GM23338 (cell line): ENCODE measurements around the gene DACT2. TPM values are rescaled to one million over a fixed set of nuclear protein-coding genes. Genes with fewer than 3 reads are reported as not detected.

Source experiments
- ATAC-seq: fragments of 200-7000 bp; cut with Tn5 transposase; 3 replicates; pipeline ENCODE4 v1.9.1; 2020
- DNase-seq: peaks from one replicate; pipeline ENCODE4 v3.0.0-alpha.2; 2015; ENCODE audit warnings: low spot score
- H2AFZ ChIP-seq: fragments of 200-600 bp; sonication (generic); 2 replicates; pipeline ENCODE4 v1.8.0; 2016; ENCODE audit warnings: antibody characterized with exemption, mild to moderate bottlenecking, moderate library complexity
- H3F3A ChIP-seq: fragments of 200-600 bp; sonication (generic); replicated peaks from 2 replicates; pipeline ENCODE4 v1.8.0; 2017; ENCODE audit warnings: antibody characterized with exemption, mixed run types, low read depth
- H3K27ac ChIP-seq: fragments of 200-600 bp; sonication (generic); 2 replicates; pipeline ENCODE4 v1.6.1; 2016; ENCODE audit warnings: low read depth
- H3K27me3 ChIP-seq: fragments of 200-600 bp; sonication (generic); 2 replicates; pipeline ENCODE4 v1.8.0; 2016; ENCODE audit warnings: mild to moderate bottlenecking, mixed run types, moderate library complexity; ENCODE audit not compliant: insufficient read depth
- H3K36me3 ChIP-seq: fragments of 200-600 bp; sonication (generic); 2 replicates; pipeline ENCODE4 v1.8.0; 2016; ENCODE audit warnings: mild to moderate bottlenecking; ENCODE audit not compliant: insufficient read depth
- H3K4me1 ChIP-seq: fragments of 200-600 bp; sonication (generic); 2 replicates; pipeline ENCODE4 v1.8.0; 2016; ENCODE audit warnings: mild to moderate bottlenecking, moderate library complexity; ENCODE audit not compliant: insufficient read depth
- H3K4me2 ChIP-seq: fragments of 200-600 bp; sonication (generic); 2 replicates; pipeline ENCODE4 v1.7.1; 2017; ENCODE audit warnings: mixed run types
- H3K4me3 ChIP-seq: fragments of 200-600 bp; sonication (generic); 2 replicates; pipeline ENCODE4 v1.6.1; 2016; ENCODE audit warnings: mixed run types
- H3K79me2 ChIP-seq: fragments of 200-600 bp; sonication (generic); replicated peaks from 2 replicates; pipeline ENCODE4 v1.8.0; 2017; ENCODE audit warnings: mild to moderate bottlenecking; ENCODE audit not compliant: insufficient read depth
- H3K9me2 ChIP-seq: fragments of 200-600 bp; sonication (generic); 2 replicates; pipeline ENCODE4 v1.8.0; 2017; ENCODE audit not compliant: insufficient read depth
- H4K20me1 ChIP-seq: fragments of 200-600 bp; sonication (generic); replicated peaks from 2 replicates; pipeline ENCODE4 v1.8.0; 2017; ENCODE audit warnings: mild to moderate bottlenecking; ENCODE audit not compliant: insufficient read depth
- H3K27ac Mint-ChIP-seq: 2 replicates; pipeline ENCODE4 v1.8.0; 2020; ENCODE audit warnings: inconsistent platforms, mild to moderate bottlenecking, moderate library complexity, mixed read lengths
- H3K27me3 Mint-ChIP-seq: 3 replicates; pipeline ENCODE4 v1.8.0; 2022; ENCODE audit warnings: low read depth, mild to moderate bottlenecking, moderate library complexity, mixed read lengths, inconsistent platforms; ENCODE audit not compliant: insufficient read depth, poor library complexity
- H3K36me3 Mint-ChIP-seq: 3 replicates; pipeline ENCODE4 v1.8.0; 2021; ENCODE audit warnings: low read depth, mild to moderate bottlenecking, inconsistent platforms, moderate library complexity, mixed read lengths
- H3K4me1 Mint-ChIP-seq: 3 replicates; pipeline ENCODE4 v1.8.0; 2020; ENCODE audit warnings: mild to moderate bottlenecking, inconsistent platforms, mixed read lengths
- H3K4me3 Mint-ChIP-seq: 3 replicates; pipeline ENCODE4 v1.8.0; 2021; ENCODE audit warnings: moderate library complexity, mild to moderate bottlenecking, inconsistent platforms, mixed read lengths
- H3K9me3 Mint-ChIP-seq: 3 replicates; pipeline ENCODE4 v1.8.0; 2020; ENCODE audit warnings: moderate library complexity, mild to moderate bottlenecking, inconsistent platforms, mixed read lengths
- EZH2phosphoT487 ChIP-seq: fragments of 200-600 bp; sonication (generic); IDR thresholded peaks from one replicate; pipeline ENCODE4 v1.8.1; 2018; ENCODE audit warnings: antibody characterized with exemption; ENCODE audit not compliant: unreplicated experiment
- JUNB ChIP-seq: IDR thresholded peaks from one replicate; pipeline ENCODE4 v1.6.1; 2016; ENCODE audit warnings: antibody characterized with exemption; ENCODE audit not compliant: unreplicated experiment
- POLR2AphosphoS5 ChIP-seq: IDR thresholded peaks from 2 replicates; pipeline ENCODE4 v1.6.1; 2016; ENCODE audit warnings: antibody characterized with exemption, low read depth
- STAT1 ChIP-seq: IDR thresholded peaks from one replicate; pipeline ENCODE4 v1.6.1; 2016; ENCODE audit warnings: antibody characterized with exemption; ENCODE audit not compliant: unreplicated experiment
- ZNF114 ChIP-seq: fragments of 250-450 bp; sonication (Bioruptor Pico); IDR thresholded peaks from 2 replicates; pipeline ENCODE4 v1.5.0; 2020; ENCODE audit warnings: mild to moderate bottlenecking, moderate library complexity
- polyA plus RNA-seq: library from polyadenylated mRNA; unstranded; fragments of >200 nt; fragmentation: Nextera tagmentation; extraction: Ambion mirVana; gene quantifications from 2 replicates; pipeline ENCODE4 v1.2.1, GENCODE V29; 2016
- total RNA-seq: library from RNA; depleted of rRNA; stranded (reverse); fragments of >200 nt; shearing (Covaris generic); gene quantifications from 2 replicates; pipeline ENCODE4 v1.2.3, GENCODE V29; 2014
- TF ChIP-seq, protein P1 (sequence below): IDR thresholded peaks from one replicate; pipeline ENCODE4 v1.6.1; 2018; ENCODE audit warnings: antibody characterized with exemption; ENCODE audit not compliant: unreplicated experiment
- TF ChIP-seq, protein P2 (sequence below), 2 experiments: fragments of 200-600 bp in 1 of 2; sonication (generic) in 1 of 2; conservative IDR thresholded peaks; 2 replicates each; pipeline versions ENCODE4 v1.5.1 to v1.6.1; 2016 to 2017; ENCODE audit warnings: antibody characterized with exemption in 2 of 2, low read depth in 2 of 2, mild to moderate bottlenecking in 2 of 2, moderate library complexity in 1 of 2
- TF ChIP-seq, protein P3 (sequence below): IDR thresholded peaks from 2 replicates; pipeline ENCODE4 v1.6.1; 2016; ENCODE audit warnings: antibody characterized with exemption

DACT2 gene
- total and polyA plus RNA-seq, 2 experiments from 2014 or later, result 1.8 to 10.6 TPM

DNA sequence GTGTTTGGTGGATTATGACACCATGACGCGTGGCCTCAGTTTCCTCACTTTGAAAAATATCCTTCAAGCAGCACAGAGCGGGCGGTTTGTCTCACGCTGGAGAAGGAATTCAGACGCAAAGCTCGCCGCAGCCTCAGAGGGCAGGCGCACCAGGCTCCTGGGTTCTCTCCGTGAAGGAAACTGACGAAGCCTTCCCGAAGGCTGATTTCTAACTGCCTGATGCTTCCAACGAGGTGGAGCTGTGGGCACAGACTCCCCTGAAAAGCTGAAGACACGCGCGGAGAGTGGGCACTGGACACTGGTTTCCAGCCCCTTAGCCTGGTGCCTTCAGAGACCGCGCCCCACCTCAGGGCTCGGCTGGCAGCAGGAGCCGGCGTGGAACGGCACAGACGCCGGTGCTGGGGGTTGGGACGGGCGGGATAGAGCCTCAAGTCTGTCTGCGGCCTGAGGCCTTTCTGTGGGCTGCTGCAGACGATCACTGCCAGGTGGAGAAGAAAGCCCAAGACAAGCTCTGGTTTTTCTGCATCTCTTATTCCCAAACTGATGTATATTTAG lies 56.1 kb downstream of the DACT2 start (continued):
- TF ChIP-seq, protein P1, sequence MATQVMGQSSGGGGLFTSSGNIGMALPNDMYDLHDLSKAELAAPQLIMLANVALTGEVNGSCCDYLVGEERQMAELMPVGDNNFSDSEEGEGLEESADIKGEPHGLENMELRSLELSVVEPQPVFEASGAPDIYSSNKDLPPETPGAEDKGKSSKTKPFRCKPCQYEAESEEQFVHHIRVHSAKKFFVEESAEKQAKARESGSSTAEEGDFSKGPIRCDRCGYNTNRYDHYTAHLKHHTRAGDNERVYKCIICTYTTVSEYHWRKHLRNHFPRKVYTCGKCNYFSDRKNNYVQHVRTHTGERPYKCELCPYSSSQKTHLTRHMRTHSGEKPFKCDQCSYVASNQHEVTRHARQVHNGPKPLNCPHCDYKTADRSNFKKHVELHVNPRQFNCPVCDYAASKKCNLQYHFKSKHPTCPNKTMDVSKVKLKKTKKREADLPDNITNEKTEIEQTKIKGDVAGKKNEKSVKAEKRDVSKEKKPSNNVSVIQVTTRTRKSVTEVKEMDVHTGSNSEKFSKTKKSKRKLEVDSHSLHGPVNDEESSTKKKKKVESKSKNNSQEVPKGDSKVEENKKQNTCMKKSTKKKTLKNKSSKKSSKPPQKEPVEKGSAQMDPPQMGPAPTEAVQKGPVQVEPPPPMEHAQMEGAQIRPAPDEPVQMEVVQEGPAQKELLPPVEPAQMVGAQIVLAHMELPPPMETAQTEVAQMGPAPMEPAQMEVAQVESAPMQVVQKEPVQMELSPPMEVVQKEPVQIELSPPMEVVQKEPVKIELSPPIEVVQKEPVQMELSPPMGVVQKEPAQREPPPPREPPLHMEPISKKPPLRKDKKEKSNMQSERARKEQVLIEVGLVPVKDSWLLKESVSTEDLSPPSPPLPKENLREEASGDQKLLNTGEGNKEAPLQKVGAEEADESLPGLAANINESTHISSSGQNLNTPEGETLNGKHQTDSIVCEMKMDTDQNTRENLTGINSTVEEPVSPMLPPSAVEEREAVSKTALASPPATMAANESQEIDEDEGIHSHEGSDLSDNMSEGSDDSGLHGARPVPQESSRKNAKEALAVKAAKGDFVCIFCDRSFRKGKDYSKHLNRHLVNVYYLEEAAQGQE, result no peak
- TF ChIP-seq, protein P2, sequence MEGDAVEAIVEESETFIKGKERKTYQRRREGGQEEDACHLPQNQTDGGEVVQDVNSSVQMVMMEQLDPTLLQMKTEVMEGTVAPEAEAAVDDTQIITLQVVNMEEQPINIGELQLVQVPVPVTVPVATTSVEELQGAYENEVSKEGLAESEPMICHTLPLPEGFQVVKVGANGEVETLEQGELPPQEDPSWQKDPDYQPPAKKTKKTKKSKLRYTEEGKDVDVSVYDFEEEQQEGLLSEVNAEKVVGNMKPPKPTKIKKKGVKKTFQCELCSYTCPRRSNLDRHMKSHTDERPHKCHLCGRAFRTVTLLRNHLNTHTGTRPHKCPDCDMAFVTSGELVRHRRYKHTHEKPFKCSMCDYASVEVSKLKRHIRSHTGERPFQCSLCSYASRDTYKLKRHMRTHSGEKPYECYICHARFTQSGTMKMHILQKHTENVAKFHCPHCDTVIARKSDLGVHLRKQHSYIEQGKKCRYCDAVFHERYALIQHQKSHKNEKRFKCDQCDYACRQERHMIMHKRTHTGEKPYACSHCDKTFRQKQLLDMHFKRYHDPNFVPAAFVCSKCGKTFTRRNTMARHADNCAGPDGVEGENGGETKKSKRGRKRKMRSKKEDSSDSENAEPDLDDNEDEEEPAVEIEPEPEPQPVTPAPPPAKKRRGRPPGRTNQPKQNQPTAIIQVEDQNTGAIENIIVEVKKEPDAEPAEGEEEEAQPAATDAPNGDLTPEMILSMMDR (conservative IDR thresholded peaks at IDR 0.05; ENCODE audit: low read depth in 2 of 2), result no peak
- TF ChIP-seq JUNB (no peak), EZH2phosphoT487 (no peak), ZNF114 (CRISPR knock-in tag) (no peak), POLR2AphosphoS5 (no peak), STAT1 (no peak)

DNA sequence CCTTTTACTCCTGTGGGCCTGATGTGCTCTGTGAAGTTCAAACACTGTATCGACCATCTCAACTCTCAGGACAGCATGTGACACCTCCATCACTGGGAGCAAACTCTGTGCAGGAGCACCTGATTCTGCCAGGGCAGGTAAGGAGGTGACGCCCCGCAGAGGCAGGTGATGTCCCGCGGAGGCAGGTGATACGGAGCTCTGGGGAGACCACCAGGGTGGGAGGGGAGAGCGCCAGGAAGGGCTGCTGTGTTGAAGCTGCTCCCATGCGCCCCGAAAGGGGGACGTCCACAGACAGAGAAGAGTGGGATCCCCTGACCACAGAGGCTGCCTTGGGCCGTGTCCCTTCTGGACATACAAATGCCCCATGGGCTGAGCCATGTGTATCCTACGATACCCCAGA lies 58.3 kb downstream of the DACT2 start:
- Histone ChIP-seq H4K20me1 (no peaks in the 10 kb centered on the region), H3K4me3 (no peak overlapping the region), H3K9me2 (no peaks in the 10 kb centered on the region), H3K27me3 (no peaks in the 10 kb centered on the region), H3K79me2 (no peaks in the 10 kb centered on the region), H3K4me1 (no peaks in the 10 kb centered on the region), H3K27ac (no peak overlapping the region), H3F3A (no peaks in the 10 kb centered on the region), H3K36me3 (no peaks in the 10 kb centered on the region), H3K4me2 (no peak overlapping the region), H2AFZ (0 out of 2 replicates have a peak overlapping the region, but pooled peaks have one; percentile 18)
- peaks cover 7% of the 10 kb centered on the region for H3K27me3 Mint-ChIP-seq
- no peak overlapping the region for H3K4me3 Mint-ChIP-seq
- H3K27ac Mint-ChIP-seq, result no peak overlapping the region
- H3K36me3 Mint-ChIP-seq, result no peaks in the 10 kb centered on the region
- H3K4me1 Mint-ChIP-seq, result peaks cover 3% of the 10 kb centered on the region
- no peak for DNase-seq
- no peak for ATAC-seq
- TF ChIP-seq JUNB, result no peak
- no peak for TF ChIP-seq POLR2AphosphoS5
- TF ChIP-seq, protein P1, result no peak
- TF ChIP-seq, protein P3, sequence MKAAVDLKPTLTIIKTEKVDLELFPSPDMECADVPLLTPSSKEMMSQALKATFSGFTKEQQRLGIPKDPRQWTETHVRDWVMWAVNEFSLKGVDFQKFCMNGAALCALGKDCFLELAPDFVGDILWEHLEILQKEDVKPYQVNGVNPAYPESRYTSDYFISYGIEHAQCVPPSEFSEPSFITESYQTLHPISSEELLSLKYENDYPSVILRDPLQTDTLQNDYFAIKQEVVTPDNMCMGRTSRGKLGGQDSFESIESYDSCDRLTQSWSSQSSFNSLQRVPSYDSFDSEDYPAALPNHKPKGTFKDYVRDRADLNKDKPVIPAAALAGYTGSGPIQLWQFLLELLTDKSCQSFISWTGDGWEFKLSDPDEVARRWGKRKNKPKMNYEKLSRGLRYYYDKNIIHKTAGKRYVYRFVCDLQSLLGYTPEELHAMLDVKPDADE, result no peak
- H3K9me3 Mint-ChIP-seq, result peaks cover 2% of the 10 kb centered on the region; the same call in 2 of the 3 replicates
